ENCODE measurements around the gene TPPP.

The TPPP gene

GRCh38 chr5:643811-644271 lies 49.3 kb downstream of the TPPP start:
- DNase-seq: no peak

DNA sequence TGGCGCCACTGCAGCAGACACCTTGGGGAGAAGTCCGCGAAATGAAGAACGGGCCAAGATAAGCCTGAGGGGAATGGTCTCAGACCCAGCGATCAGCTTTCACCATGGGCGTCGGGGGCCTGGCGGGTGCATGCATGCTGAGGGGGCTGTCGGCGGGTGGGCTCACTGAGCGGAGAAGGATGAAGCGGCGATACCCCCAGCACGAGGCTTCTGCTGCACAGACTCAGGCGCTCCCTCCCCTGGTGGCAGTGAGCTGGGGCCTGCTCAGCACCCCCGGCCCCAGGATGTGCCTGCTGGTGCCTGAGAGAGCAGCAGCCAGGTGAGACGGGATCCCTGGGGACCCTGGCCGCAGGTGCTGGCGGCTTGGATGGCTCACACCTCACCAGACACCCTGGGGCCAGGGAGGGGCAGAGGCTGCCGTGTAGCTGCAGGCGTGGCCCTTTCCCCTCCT lies 49.8 kb downstream of the TPPP start:
- no peak for DNase-seq

DNA sequence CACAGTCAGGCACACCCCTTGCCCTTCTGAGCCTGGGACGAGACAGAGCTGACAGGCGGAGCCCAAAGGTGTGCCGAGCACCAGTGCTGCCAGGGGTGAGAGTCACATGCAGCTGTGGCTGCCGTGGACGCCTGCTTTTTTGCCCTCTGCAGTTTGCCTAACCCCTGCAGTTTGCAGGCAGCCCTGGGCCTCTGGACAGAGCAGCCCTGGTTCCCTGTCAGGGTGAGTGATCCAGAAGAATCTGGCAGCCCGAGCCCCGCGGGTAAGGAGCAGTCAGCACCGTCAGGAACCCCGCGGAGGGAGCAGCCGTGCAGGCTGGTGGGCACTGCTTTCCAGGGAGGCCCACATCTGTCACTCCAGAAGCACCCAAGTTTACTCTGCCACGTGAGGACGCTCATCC lies 50.7 kb downstream of the TPPP start:
- DNase-seq: no peak

- DNase-seq: no peak
Measured at GRCh38 chr5:641331-641765, 51.8 kb downstream of the TPPP start.

GRCh38 chr5:640461-641330 lies 52.5 kb downstream of the TPPP start:
- no peak for DNase-seq

DNA sequence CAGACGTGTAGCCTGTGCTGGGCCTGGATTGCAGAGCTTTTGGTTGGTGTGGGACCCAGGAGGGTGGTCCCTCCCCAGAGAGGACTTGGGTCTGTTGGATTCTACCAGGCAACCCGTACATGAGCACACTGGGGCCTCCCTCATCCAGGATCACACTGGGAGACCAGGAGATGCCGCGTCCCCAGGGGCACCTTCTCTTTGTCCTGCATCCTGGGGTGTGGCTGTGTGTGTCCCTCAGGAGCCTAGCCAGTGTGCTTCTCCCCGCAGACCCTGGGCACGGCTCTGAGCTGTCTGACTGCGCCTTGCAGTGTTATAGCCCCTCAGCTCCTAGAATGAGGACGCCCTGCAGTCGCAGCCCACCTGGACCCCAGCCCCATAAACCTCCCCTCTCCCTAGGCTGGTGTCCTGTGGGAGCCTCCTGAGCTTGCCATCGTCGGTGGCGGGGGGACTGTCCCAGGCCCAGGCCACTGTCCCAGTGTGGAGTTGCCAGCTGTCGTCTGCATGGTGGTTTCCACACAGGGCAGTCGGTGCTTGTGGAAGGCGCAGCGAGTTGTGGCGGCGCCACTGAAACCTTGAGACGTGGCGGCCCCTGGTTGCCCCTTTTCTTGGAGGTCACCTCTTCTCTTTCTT lies 53.5 kb downstream of the TPPP start:
- no peak for DNase-seq

DNA sequence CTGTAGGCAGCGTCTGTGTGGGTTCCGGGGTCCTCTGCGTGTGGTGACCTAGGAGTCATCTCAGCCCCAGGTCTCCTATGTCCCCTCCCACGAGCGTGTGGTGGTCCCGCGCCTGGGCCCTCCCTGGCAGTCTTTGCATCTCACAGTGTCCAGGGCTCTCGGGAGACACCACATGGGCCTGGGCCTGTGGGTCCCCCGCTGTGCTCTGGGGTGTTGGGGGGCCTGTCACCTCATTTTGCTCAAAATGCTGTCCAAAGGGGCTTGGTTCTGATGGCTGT lies 54.0 kb downstream of the TPPP start:
- no peak for DNase-seq

- no peak for DNase-seq
Measured at GRCh38 chr5:638501-639252, 54.5 kb downstream of the TPPP start.

- DNase-seq: no peak
Measured at GRCh38 chr5:637581-638450, 55.3 kb downstream of the TPPP start.

GRCh38 chr5:636951-637350 lies 56.2 kb downstream of the TPPP start:
- DNase-seq: no peak

- no peak for DNase-seq
Measured at GRCh38 chr5:635306-636055, 57.7 kb downstream of the TPPP start.

- DNase-seq: no peak
Measured at GRCh38 chr5:634191-634590, 59.0 kb downstream of the TPPP start.

DNA sequence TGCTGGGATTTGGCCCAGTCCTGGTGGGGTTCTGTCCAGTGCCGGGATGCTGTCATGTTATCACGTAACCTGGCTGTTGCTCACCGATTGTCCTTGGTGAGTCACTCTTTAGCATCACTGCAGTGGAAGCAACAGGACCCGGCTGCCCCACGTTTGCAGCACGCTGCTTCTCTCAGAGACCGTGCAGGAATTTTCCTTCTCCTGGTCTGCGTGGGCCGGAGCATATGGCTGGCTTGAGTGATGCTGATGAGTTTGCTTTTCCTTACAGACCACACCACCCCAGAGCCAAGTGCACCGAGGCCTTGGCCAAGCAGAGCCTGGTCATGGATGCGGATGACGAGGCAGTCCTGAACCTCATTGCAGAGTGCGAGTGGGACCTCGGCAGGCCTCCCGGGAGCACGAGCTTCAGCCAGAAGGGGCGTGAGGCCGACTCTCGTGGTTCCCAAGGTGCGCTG lies 59.6 kb downstream of the TPPP start:
- DNase-seq: no peak

GRCh38 chr5:628351-629205 lies 64.6 kb downstream of the TPPP start:
- peak in 1 of 2 experiments; percentile 46 for DNase-seq

- DNase-seq: no peak
Measured at GRCh38 chr5:627840-628239, 65.3 kb downstream of the TPPP start.

DNA sequence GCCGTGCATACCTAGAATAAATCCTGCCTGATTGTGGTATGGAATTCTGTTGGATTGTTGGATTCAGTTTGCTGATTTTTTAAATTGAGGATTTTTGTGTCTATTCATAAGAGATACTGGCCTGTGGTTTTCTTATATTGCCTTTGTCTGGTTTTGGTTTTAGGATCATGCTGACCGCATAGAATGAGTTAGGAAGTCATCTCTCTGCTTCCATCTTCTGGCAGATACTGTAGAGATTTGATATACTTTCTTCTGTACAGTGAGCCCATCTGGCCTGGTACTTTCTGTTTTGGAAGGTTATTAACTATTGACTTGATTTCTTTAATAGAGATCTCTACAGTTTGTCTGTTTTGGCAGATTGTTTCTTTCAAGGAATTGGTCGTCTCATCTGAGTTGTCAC lies 66.3 kb downstream of the TPPP start:
- DNase-seq: no peak

DNA sequence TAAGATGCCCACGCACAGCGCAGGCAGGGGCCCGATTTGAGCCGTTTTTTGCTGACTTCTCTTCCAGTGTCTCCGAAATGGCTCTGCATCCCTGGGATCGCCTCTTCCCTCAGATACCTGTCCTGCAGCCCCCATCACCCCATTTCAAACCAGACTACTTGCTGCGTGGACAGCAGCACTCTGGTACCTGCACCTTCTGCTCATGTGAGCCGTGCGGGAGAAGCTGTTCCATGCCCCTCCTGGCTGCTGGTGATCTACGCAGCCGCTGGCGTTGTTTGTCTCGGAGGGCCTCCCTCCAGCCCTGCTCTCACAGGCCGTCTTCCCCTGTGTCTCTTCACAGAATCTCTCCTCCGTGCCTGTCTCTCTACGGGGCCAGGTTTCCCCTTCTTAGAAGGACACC lies 67.6 kb downstream of the TPPP start:
- DNase-seq: no peak

DNA sequence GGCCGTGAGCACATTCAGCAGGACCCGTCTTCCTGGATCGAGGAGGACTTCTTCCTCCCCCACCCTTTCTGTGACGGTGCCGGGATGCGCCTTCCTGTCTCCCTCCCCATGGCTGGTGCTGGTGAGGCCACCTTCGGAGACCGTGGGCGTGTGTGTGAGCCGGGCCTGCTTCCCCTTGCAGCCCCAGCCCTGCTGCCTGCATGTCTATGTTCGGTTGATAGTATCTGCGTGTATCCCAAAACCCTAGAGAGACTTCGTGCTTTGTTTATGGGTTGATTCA lies 68.3 kb downstream of the TPPP start:
- no peak for DNase-seq

- DNase-seq: no peak
Measured at GRCh38 chr5:624118-624950, 68.8 kb downstream of the TPPP start.

- DNase-seq: no peak
Measured at GRCh38 chr5:623531-623930, 69.6 kb downstream of the TPPP start.

All from NCI-H1930 (cell line).